HTERT RPE-1 (cell line): ENCODE results near the gene HIGD1B.
"Not testable (repeated sequence)": the region's sequence is repeated elsewhere in the genome, so short reads cannot be mapped to it uniquely, and the experiment has no call there.

Experiments
- in situ Hi-C: fragments of 300-500 bp; cut with MboI; formaldehyde crosslinking; loops from 4 replicates; pipeline ENCODE4 v1.14.3; 2020; ENCODE audit warnings: low sequenced_read_pairs

The HIGD1B gene

GRCh38 chr17:44847586-44847985, at the start of gene HIGD1B:
HIGD1B (plus strand) TSS chr17:44847883; CDS start chr17:44848153, 270 bp downstream.
- in situ Hi-C loops: no loop called here

GRCh38 chr17:44798356-44798755, 49.3 kb upstream of the HIGD1B start:
- in situ Hi-C loops: no loop called here

- in situ Hi-C loops: no loop called here
Observed at GRCh38 chr17:44801880-44802279, 45.8 kb upstream of the HIGD1B start.

- in situ Hi-C loops: no loop called here
Observed at GRCh38 chr17:44804302-44805089, 43.2 kb upstream of the HIGD1B start.

- in situ Hi-C loops: no loop called here
Observed at GRCh38 chr17:44807093-44807816, 40.4 kb upstream of the HIGD1B start.

GRCh38 chr17:44807817-44808155, 39.9 kb upstream of the HIGD1B start:
- in situ Hi-C loops: no loop called here

- in situ Hi-C loops: no loop called here
Observed at GRCh38 chr17:44808156-44808555, 39.5 kb upstream of the HIGD1B start.

- in situ Hi-C loops: not testable (repeated sequence)
Observed at GRCh38 chr17:44808656-44809388, 38.9 kb upstream of the HIGD1B start.

GRCh38 chr17:44812263-44812662, 35.4 kb upstream of the HIGD1B start:
- in situ Hi-C loops: no loop called here

GRCh38 chr17:44818508-44818907, 29.2 kb upstream of the HIGD1B start:
- in situ Hi-C loops: not testable (repeated sequence)

- in situ Hi-C loops: no loop called here
Observed at GRCh38 chr17:44820631-44821212, 27.0 kb upstream of the HIGD1B start.

- in situ Hi-C loops: not testable (repeated sequence)
Observed at GRCh38 chr17:44825236-44825635, 22.4 kb upstream of the HIGD1B start.

GRCh38 chr17:44826123-44826790, 21.4 kb upstream of the HIGD1B start:
- in situ Hi-C loops: no loop called here

GRCh38 chr17:44827863-44828262, 19.8 kb upstream of the HIGD1B start:
- in situ Hi-C loops: no loop called here

- in situ Hi-C loops: no loop called here
Observed at GRCh38 chr17:44828919-44829522, 18.7 kb upstream of the HIGD1B start.

GRCh38 chr17:44829523-44830358, 17.9 kb upstream of the HIGD1B start, which contains the start of gene GJC1:
GJC1 (minus strand) TSS chr17:44830287; CDS start chr17:44805817, 24,470 bp downstream.
- in situ Hi-C loops: no loop called here

GRCh38 chr17:44830359-44831288, 17.1 kb upstream of the HIGD1B start:
- in situ Hi-C loops: no loop called here

- in situ Hi-C loops: no loop called here
Observed at GRCh38 chr17:44831371-44831770, 16.3 kb upstream of the HIGD1B start.
